H1 (cell line): Measurements from ENCODE around the gene SHC3. TPM values are rescaled to one million over a fixed set of nuclear protein-coding genes. Genes with fewer than 3 reads are reported as not detected.

Experiments
- CTCF ChIA-PET: fragments of 300-600 bp; sonication (Branson Sonifier 250); formaldehyde crosslinking; loops from one replicate; lab custom pipeline; 2021; ENCODE audit not compliant: partially characterized antibody; lab: Charles Lee
- POLR2A ChIA-PET: fragments of 300-600 bp; sonication (Branson Sonifier 250); formaldehyde crosslinking; loops from one replicate; lab custom pipeline; 2021; ENCODE audit warnings: inconsistent platforms; ENCODE audit not compliant: partially characterized antibody; lab: Charles Lee
- DNase-seq, 2 experiments: peaks; one replicate each; pipeline versions ENCODE4 v3.0.0 to v3.0.0-alpha.2; 2010 to 2022; ENCODE audit warnings: low spot score in 2 of 2, low read depth in 1 of 2, mixed read lengths in 1 of 2
- FAIRE-seq: peaks from 2 replicates; lab custom pipeline; 2011; peaks lifted over from hg19 to GRCh38; lab: Jason Lieb, UNC
- H2AFZ ChIP-seq: 2 replicates; pipeline ENCODE4 v1.8.1; 2012; ENCODE audit warnings: low read length, inconsistent platforms
- H2AK5ac ChIP-seq: 2 replicates; pipeline ENCODE4 v1.6.1; 2013; ENCODE audit warnings: low read depth, low read length
- H2BK120ac ChIP-seq: replicated peaks from 2 replicates; pipeline ENCODE3; 2013; ENCODE audit warnings: low read depth, low read length, inconsistent platforms
- H2BK12ac ChIP-seq: 2 replicates; pipeline ENCODE4 v1.6.1; 2013; ENCODE audit warnings: low read depth, low read length
- H2BK15ac ChIP-seq: 2 replicates; pipeline ENCODE4 v1.6.1; 2013; ENCODE audit warnings: low read length
- H2BK20ac ChIP-seq: 2 replicates; pipeline ENCODE4 v1.6.1; 2013; ENCODE audit warnings: low read length
- H2BK5ac ChIP-seq: 2 replicates; pipeline ENCODE4 v1.6.1; 2013; ENCODE audit warnings: low read depth, low read length
- H3K14ac ChIP-seq: 2 replicates; pipeline ENCODE4 v1.6.1; 2013; ENCODE audit warnings: inconsistent platforms; ENCODE audit not compliant: insufficient read length
- H3K18ac ChIP-seq: 2 replicates; pipeline ENCODE4 v1.6.1; 2013; ENCODE audit warnings: low read length; ENCODE audit errors: extremely low read depth
- H3K23ac ChIP-seq: 2 replicates; pipeline ENCODE4 v1.6.1; 2013; ENCODE audit warnings: inconsistent platforms; ENCODE audit not compliant: insufficient read length
- H3K23me2 ChIP-seq: 2 replicates; pipeline ENCODE4 v1.6.1; 2013; ENCODE audit warnings: low read depth, low read length
- H3K27ac ChIP-seq: 2 replicates; pipeline ENCODE4 v1.6.1; 2011; ENCODE audit warnings: low read depth, low read length, inconsistent platforms
- H3K27me3 ChIP-seq, 4 experiments: replicated peaks in 1 of 4; 1 replicate in 1 of 4; 2 replicates in 3 of 4; pipeline versions ENCODE4 v1.6.1 to v1.8.1; 2011 to 2013; ENCODE audit warnings: low read length in 3 of 4, mild to moderate bottlenecking in 3 of 4, inconsistent platforms in 2 of 4, mixed read lengths in 2 of 4, moderate library complexity in 1 of 4; ENCODE audit not compliant: control insufficient read depth in 3 of 4, insufficient read depth in 3 of 4; ENCODE audit errors: extremely low read depth in 1 of 4
- H3K36me3 ChIP-seq, 4 experiments: 2 replicates each; pipeline versions ENCODE4 v1.6.1 to v1.8.1; 2011 to 2013; ENCODE audit warnings: mild to moderate bottlenecking in 4 of 4, low read length in 3 of 4, moderate library complexity in 2 of 4, control low read depth in 1 of 4, inconsistent platforms in 1 of 4; ENCODE audit not compliant: insufficient read depth in 4 of 4, control insufficient read depth in 2 of 4
- H3K4ac ChIP-seq: replicated peaks from 2 replicates; pipeline ENCODE3; 2013; ENCODE audit warnings: low read length, low read depth, mixed read lengths, inconsistent platforms; ENCODE audit not compliant: insufficient read length
- H3K4me1 ChIP-seq, 4 experiments: replicated peaks in 1 of 4; 1 replicate in 1 of 4; 2 replicates in 3 of 4; pipeline versions ENCODE4 v1.6.1 to v1.8.1; 2011 to 2013; ENCODE audit warnings: low read length in 3 of 4, inconsistent platforms in 2 of 4, mixed read lengths in 1 of 4; ENCODE audit not compliant: insufficient read depth in 4 of 4, control insufficient read depth in 3 of 4
- H3K4me2 ChIP-seq, 2 experiments: 2 replicates each; pipeline versions ENCODE4 v1.6.1 to v1.8.1; 2011 to 2013; ENCODE audit warnings: low read depth in 2 of 2, low read length in 2 of 2, control low read depth in 1 of 2, inconsistent platforms in 1 of 2, mild to moderate bottlenecking in 1 of 2; ENCODE audit not compliant: insufficient read depth in 1 of 2
- H3K4me3 ChIP-seq, 4 experiments: fragments of 200-600, 300-600 bp in 1 of 4; sonication (generic), shearing (Covaris generic), sonication (Bioruptor Twin) in 1 of 4; 2 replicates each; pipeline versions ENCODE4 v1.5.1 to v1.8.1; 2011 to 2016; ENCODE audit warnings: low read length in 4 of 4, low read depth in 3 of 4, control low read depth in 2 of 4, inconsistent platforms in 2 of 4, mild to moderate bottlenecking in 2 of 4, mixed read lengths in 1 of 4, moderate library complexity in 1 of 4; ENCODE audit not compliant: insufficient read depth in 2 of 4; ENCODE audit errors: extremely low read depth in 1 of 4
- H3K56ac ChIP-seq: replicated peaks from 2 replicates; pipeline ENCODE3; 2013; ENCODE audit warnings: low read depth, mild to moderate bottlenecking, mixed read lengths, low read length, inconsistent platforms; ENCODE audit not compliant: insufficient read length
- H3K79me1 ChIP-seq: 2 replicates; pipeline ENCODE4 v1.6.1; 2013; ENCODE audit warnings: low read depth, low read length, control low read depth
- H3K79me2 ChIP-seq, 2 experiments: 2 replicates each; pipeline versions ENCODE4 v1.6.1 to v1.8.1; 2012 to 2013; ENCODE audit warnings: low read length in 2 of 2, mild to moderate bottlenecking in 2 of 2, inconsistent platforms in 1 of 2; ENCODE audit not compliant: insufficient read depth in 2 of 2, control insufficient read depth in 1 of 2
- H3K9ac ChIP-seq, 4 experiments: replicated peaks in 1 of 4; 1 replicate in 1 of 4; 2 replicates in 3 of 4; pipeline versions ENCODE4 v1.6.1 to v1.8.1; 2011 to 2013; ENCODE audit warnings: low read depth in 3 of 4, low read length in 3 of 4, control low read depth in 2 of 4, mild to moderate bottlenecking in 2 of 4, moderate library complexity in 2 of 4, inconsistent platforms in 1 of 4; ENCODE audit errors: extremely low read depth in 1 of 4
- H3K9me3 ChIP-seq, 2 experiments: 2 replicates each; pipeline versions ENCODE4 v1.6.1 to v1.8.1; 2012 to 2013; ENCODE audit warnings: mild to moderate bottlenecking in 2 of 2, moderate library complexity in 2 of 2, control low read depth in 1 of 2, inconsistent platforms in 1 of 2, low read depth in 1 of 2, low read length in 1 of 2, mixed read lengths in 1 of 2; ENCODE audit not compliant: insufficient read depth in 2 of 2
- H4K20me1 ChIP-seq, 2 experiments: replicated peaks in 1 of 2; 2 replicates each; pipeline versions ENCODE3 to v1.8.1; 2011 to 2013; ENCODE audit warnings: inconsistent platforms in 2 of 2, low read length in 2 of 2, mild to moderate bottlenecking in 1 of 2; ENCODE audit not compliant: insufficient read depth in 2 of 2, control insufficient read depth in 1 of 2
- H4K5ac ChIP-seq: 2 replicates; pipeline ENCODE4 v1.6.1; 2013; ENCODE audit warnings: low read length, low read depth, mixed read lengths, inconsistent platforms; ENCODE audit not compliant: insufficient read length
- H4K8ac ChIP-seq: 2 replicates; pipeline ENCODE4 v1.8.0; 2013; ENCODE audit warnings: mild to moderate bottlenecking, moderate library complexity, low read length, inconsistent platforms; ENCODE audit not compliant: insufficient read depth; ENCODE audit errors: extremely low read depth
- H4K91ac ChIP-seq: replicated peaks from 2 replicates; pipeline ENCODE3; 2013; ENCODE audit warnings: low read length, mixed read lengths, inconsistent platforms; ENCODE audit not compliant: insufficient read length
- CBX5 ChIP-seq: fragments of 300-800, 300-1000 bp; sonication (generic); IDR thresholded peaks from 2 replicates; pipeline ENCODE4 v1.7.1; 2016; ENCODE audit warnings: antibody characterized with exemption, low read length, low read depth
- CHD1 ChIP-seq: IDR thresholded peaks from 2 replicates; pipeline ENCODE4 v1.6.1; 2012; ENCODE audit warnings: low read depth, low read length, improper control_type of control experiment
- CTCF ChIP-seq, 3 experiments: IDR thresholded peaks; 1 replicate in 2 of 3; 2 replicates in 1 of 3; pipeline versions ENCODE4 v1.5.1 to v1.6.1; 2011; ENCODE audit warnings: low read length in 3 of 3, mild to moderate bottlenecking in 3 of 3, inconsistent platforms in 2 of 3, low read depth in 1 of 3, moderate library complexity in 1 of 3; ENCODE audit not compliant: insufficient read depth in 1 of 3; ENCODE audit errors: control extremely low read depth in 1 of 3
- EP300 ChIP-seq, 2 experiments: IDR thresholded peaks; 1 replicate in 1 of 2; 2 replicates in 1 of 2; pipeline ENCODE4 v1.6.1; 2011 to 2012; ENCODE audit warnings: low read depth in 2 of 2, low read length in 2 of 2, mild to moderate bottlenecking in 2 of 2, borderline replicate concordance in 1 of 2, inconsistent platforms in 1 of 2, moderate library complexity in 1 of 2
- KDM1A ChIP-seq: fragments of 200-600, 300-600 bp; sonication (generic); IDR thresholded peaks from 2 replicates; pipeline ENCODE4 v1.7.1; 2016; ENCODE audit warnings: mild to moderate bottlenecking, low read length, borderline replicate concordance
- MAX ChIP-seq: IDR thresholded peaks from 2 replicates; pipeline ENCODE4 v1.6.1; 2012; ENCODE audit warnings: inconsistent platforms
- RXRA ChIP-seq: IDR thresholded peaks from 2 replicates; pipeline ENCODE4 v1.6.1; 2011; ENCODE audit warnings: low read depth, mild to moderate bottlenecking, low read length, moderate library complexity; ENCODE audit not compliant: insufficient read depth
- SIN3A ChIP-seq, 2 experiments: IDR thresholded peaks in 1 of 2; conservative IDR thresholded peaks in 1 of 2; 2 replicates each; pipeline ENCODE4 v1.6.1; 2011 to 2012; ENCODE audit warnings: low read length in 2 of 2, improper control_type of control experiment in 1 of 2, low read depth in 1 of 2, mild to moderate bottlenecking in 1 of 2
- SIRT6 ChIP-seq: IDR thresholded peaks from one replicate; pipeline ENCODE4 v1.7.1; 2012; ENCODE audit warnings: low read length, inconsistent platforms
- TCF12 ChIP-seq: IDR thresholded peaks from 2 replicates; pipeline ENCODE4 v1.6.1; 2011; ENCODE audit warnings: low read depth, mild to moderate bottlenecking, low read length
- WGBS, 2 experiments: shearing (Covaris generic) in 1 of 2; methylation state at CpG; one replicate each; pipeline versions ENCODE4 v1.1.6 to v1.1.7; 2013 to 2015; ENCODE audit warnings: low lambda C conversion rate in 2 of 2, mixed read lengths in 2 of 2, inconsistent platforms in 1 of 2, low coverage in 1 of 2, missing lambda C conversion rate in 1 of 2; ENCODE audit not compliant: insufficient replicate concordance in 2 of 2, insufficient coverage in 1 of 2, insufficient read length in 1 of 2; ENCODE audit errors: extremely low coverage in 1 of 2, missing lambda C conversion rate in 1 of 2; 5-methylcytosine and 5-hydroxymethylcytosine counted together
- polyA plus RNA-seq, 7 experiments: library from polyadenylated mRNA; depleted of rRNA in 3 of 7; stranded (reverse) in 5 of 7; unstranded in 2 of 7; fragments of >200 nt in 5 of 7; fragments of 200-250 nt in 2 of 7; gene quantifications; 1 replicate in 5 of 7; 2 replicates in 1 of 7; 4 replicates in 1 of 7; pipeline versions ENCODE4 v1.2.1 to v1.2.3, GENCODE V29; 2011 to 2013; ENCODE audit warnings: missing spikeins in 2 of 7, mixed read lengths in 2 of 7
- total RNA-seq: library from RNA; stranded (reverse); fragmentation: NEBNext Ultra II Directional; extraction: Animal tissue kit (Norgen Biotek cat#: 25700); gene quantifications from 2 replicates; pipeline ENCODE4 v1.2.1, GENCODE V29; 2021

Gene SHC3
- total and polyA plus RNA-seq, 2 of the 8 experiments (the other 6 are each of a cell fraction or from before 2014, with no cell fraction given) = 1.4 to 7.1 TPM

- Histone ChIP-seq H3K27ac (no peak overlapping the region), H4K8ac (no peak overlapping the region), H4K20me1 (no peaks in the 10 kb centered on the region), H3K23ac (no peak overlapping the region), H4K5ac (no peak overlapping the region), H3K23me2 (no peaks in the 10 kb centered on the region), H3K18ac (no peak overlapping the region), H3K36me3 (no peaks in the 10 kb centered on the region), H2AK5ac (no peak overlapping the region), H2BK120ac (no peak overlapping the region), H2BK12ac (no peak overlapping the region), H3K4me1 (no peaks in the 10 kb centered on the region; a peak in 1 of 7 replicates), H4K91ac (no peak overlapping the region), H2BK5ac (no peak overlapping the region), H3K4me3 (no peak overlapping the region), H3K9me3 (no peaks in the 10 kb centered on the region), H3K9ac (no peak overlapping the region), H3K79me1 (no peaks in the 10 kb centered on the region), H2BK15ac (no peak overlapping the region), H3K79me2 (no peaks in the 10 kb centered on the region), H2BK20ac (no peak overlapping the region), H3K56ac (no peak overlapping the region), H3K4me2 (no peak overlapping the region), H3K27me3 (no peaks in the 10 kb centered on the region), H3K4ac (no peak overlapping the region), H2AFZ (no peak overlapping the region), H3K14ac (no peak overlapping the region)
- POLR2A ChIA-PET = no interaction called here
- 95% methylated on average over 7 of the region's 7 CpGs; no CpG with 5 or more reads in 1 of the 2 experiments for WGBS, 2 experiments
- DNase-seq (no peak), FAIRE-seq (no peak)
- CTCF ChIA-PET = interaction anchor here (0.7 kb wide), 1 partner anchor 356 kb away, joined by 3 read pairs; no protein-coding TSS in a partner anchor
- no peak for TF ChIP-seq TCF12
- TF ChIP-seq RXRA = no peak
- no peak for TF ChIP-seq SIN3A (conservative IDR thresholded peaks at IDR 0.05 in 1 of 2, IDR thresholded peaks at IDR 0.05 in 1 of 2; ENCODE audit: low read depth in 1 of 2, low read length in 2 of 2)
- no peak for TF ChIP-seq KDM1A
- TF ChIP-seq CTCF (IDR thresholded peaks at IDR 0.05; ENCODE audit: control extremely low read depth in 1 of 3, insufficient read depth in 1 of 3, low read depth in 1 of 3, low read length in 3 of 3) = no peak
- TF ChIP-seq CHD1 = no peak
- no peak for TF ChIP-seq EP300 (IDR thresholded peaks at IDR 0.05; ENCODE audit: borderline replicate concordance in 1 of 2, low read depth in 2 of 2, low read length in 2 of 2)
- TF ChIP-seq CBX5 = no peak
- no peak for TF ChIP-seq MAX
- TF ChIP-seq SIRT6 = no peak
Measured at GRCh38 chr9:89077519-89077918, 101.1 kb downstream of the SHC3 start.
